GM12892 (cell line): ENCODE data around the gene CHERP.

Experiments
- POLR2A ChIP-seq: IDR thresholded peaks from 2 replicates; pipeline ENCODE4 v1.6.1; 2011; ENCODE audit warnings: low read depth, low read length, control low read depth
- POLR2AphosphoS5 ChIP-seq: IDR thresholded peaks from 2 replicates; pipeline ENCODE4 v1.6.1; 2011; ENCODE audit warnings: low read depth, low read length, control low read depth
- TAF1 ChIP-seq: IDR thresholded peaks from 2 replicates; pipeline ENCODE4 v1.6.1; 2011; ENCODE audit warnings: low read depth, mild to moderate bottlenecking, control low read depth, low read length, borderline replicate concordance

DNA sequence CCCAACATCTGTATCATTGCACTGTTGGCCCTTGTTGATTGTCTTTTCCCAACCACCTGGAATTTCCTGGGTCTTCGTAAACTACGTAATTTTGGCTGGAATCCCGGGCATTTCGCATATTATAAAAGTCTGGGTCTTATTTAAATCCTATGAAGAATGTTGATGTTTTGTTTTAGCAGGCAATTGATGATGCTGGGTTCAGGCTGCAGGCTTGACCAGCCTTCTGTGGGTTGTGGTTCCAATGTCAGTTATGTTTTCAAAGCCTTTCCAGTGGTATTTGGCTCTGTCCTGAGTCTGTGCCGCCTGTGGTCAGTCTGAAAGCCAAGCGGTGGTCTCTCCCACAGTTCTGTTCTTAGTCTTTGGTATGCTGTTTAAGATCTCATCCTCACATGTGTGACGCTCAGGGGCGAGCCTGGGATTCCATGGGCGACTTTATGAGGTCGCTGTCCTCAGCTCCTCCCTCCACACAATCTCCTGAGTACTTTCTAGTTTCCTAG, 17.6 kb upstream of the CHERP start:
- TF ChIP-seq POLR2AphosphoS5 (no peak), POLR2A (no peak), TAF1 (no peak)
